Adrenal gland (tissue), 12 donors: Measurements from ENCODE around the gene ADCY5. TPM values are rescaled to one million over a fixed set of nuclear protein-coding genes. Genes with fewer than 3 reads are reported as not detected.

ENCODE experiments used
- DNase-seq, 7 donors: peaks; one replicate each; pipeline ENCODE4 v3.0.0-alpha.2; 2019 to 2020
- H3K27ac ChIP-seq, 5 donors: fragments of 200-600 bp; sonication (generic) in 4 of 5; 1 replicate in 3 of 5; 2 replicates in 2 of 5; pipeline versions ENCODE4 v1.5.1 to v1.8.0; 2016 to 2020; ENCODE audit warnings: mild to moderate bottlenecking in 1 of 5
- H3K27me3 ChIP-seq: fragments of 200-600 bp; 2 replicates; pipeline ENCODE4 v1.8.0; 2021
- H3K36me3 ChIP-seq, 2 donors: fragments of 200-600 bp; replicated peaks in 1 of 2; 1 replicate in 1 of 2; 2 replicates in 1 of 2; pipeline versions ENCODE4 v1.5.1 to v1.8.0; 2018 to 2022
- H3K4me1 ChIP-seq, 2 donors: fragments of 200-600 bp; replicated peaks in 1 of 2; 1 replicate in 1 of 2; 2 replicates in 1 of 2; pipeline versions ENCODE4 v1.5.1 to v1.8.0; 2018 to 2021
- H3K4me3 ChIP-seq, 4 donors: fragments of 200-600 bp; sonication (generic) in 3 of 4; one replicate each; pipeline ENCODE4 v1.5.1; 2016 to 2018
- H3K9me3 ChIP-seq, 3 donors: fragments of 200-600 bp; sonication (generic) in 1 of 3; replicated peaks in 1 of 3; 1 replicate in 2 of 3; 2 replicates in 1 of 3; pipeline versions ENCODE4 v1.5.1 to v1.8.0; 2016 to 2021
- CTCF ChIP-seq, 6 experiments: fragments of 450-650 bp in 4 of 6; fragments of 200-600 bp in 2 of 6; sonication (generic) in 1 of 6; IDR thresholded peaks; 1 replicate in 5 of 6; 2 replicates in 1 of 6; pipeline versions ENCODE4 v1.5.1 to v1.8.0; 2016 to 2021; ENCODE audit warnings: antibody characterized with exemption in 6 of 6, mild to moderate bottlenecking in 2 of 6, moderate library complexity in 1 of 6
- POLR2A ChIP-seq, 2 donors: fragments of 450-650 bp; IDR thresholded peaks; one replicate each; pipeline ENCODE4 v1.6.1; 2017; ENCODE audit warnings: antibody characterized with exemption in 2 of 2, mild to moderate bottlenecking in 2 of 2, moderate library complexity in 1 of 2
- WGBS, 4 donors: extraction: QIAGEN DNeasy Blood & Tissue Kit in 2 of 4; methylation state at CpG; one replicate each; pipeline versions ENCODE4 v1.1.5 to v1.1.7; 2013 to 2017; 5-methylcytosine and 5-hydroxymethylcytosine counted together
- intact Hi-C, 2 donors: fragments of 100-400 bp; cut with DNase I; formaldehyde crosslinking; loops; one replicate each; pipeline versions ENCODE4 v1.14.1 to v1.15.0; 2022 to 2023
- polyA plus RNA-seq, 3 donors: library from polyadenylated mRNA; stranded (reverse); fragments of 200-250 nt in 2 of 3; fragments of 350-450 nt in 1 of 3; fragmentation: Illumina TruSeq in 1 of 3; extraction: RNeasy Lipid Tissue Mini Kit (QIAGEN cat#74804) in 1 of 3; gene quantifications; one replicate each; pipeline ENCODE4 v1.2.3, GENCODE V29; 2013 to 2014
- total RNA-seq, 9 donors: library from RNA; depleted of rRNA in 4 of 9; stranded (reverse); fragments of >200 nt in 4 of 9; fragments of 120-200 nt in 1 of 9; fragmentation: NEBNext Ultra II Directional in 1 of 9; extraction: Animal tissue kit (Norgen Biotek cat#: 25700) in 1 of 9; gene quantifications; one replicate each; pipeline versions ENCODE4 v1.1.0 to v1.2.4, GENCODE V29; 2013 to 2023
- donor health status: healthy with polysubstance abuse.
- donor health status: Bipolar disorder and iron deficiency.
- donor health status: DM: yes; HTN: yes; CAD: no.
- donor health status: DM: no; HTN: no; CAD: no.
- donor health status: DM: no; HTN: no; CAD: no.
- donor health status: DM: yes; HTN: yes; CAD: no.

Gene ADCY5
- total and polyA plus RNA-seq, 12 donors: 1.2 to 12.4 (median 4.4) TPM

- no peak for DNase-seq
- H3K36me3 ChIP-seq: no peaks in the 10 kb centered on the region
- 70 to 82% (median 73%) methylated on average over 11 to 12 of the region's 12 CpGs for WGBS, 4 donors
- TF ChIP-seq POLR2A (IDR thresholded peaks at IDR 0.05): no peak
- TF ChIP-seq CTCF (IDR thresholded peaks at IDR 0.05): no peak
- H3K9me3 ChIP-seq: no peaks in the 10 kb centered on the region
- H3K4me1 ChIP-seq: peaks cover 8 to 10% of the 10 kb centered on the region in 2 donors
- no peak overlapping the region for H3K27ac ChIP-seq
- H3K4me3 ChIP-seq: no peak overlapping the region
- intact Hi-C loops: loop anchor here (2.0 to 10.0 kb wide), 3 partner anchors 120 to 227 kb away; partner anchors contain the start of gene ADCY5 (in 1 of the 2)
- H3K27me3 ChIP-seq: peaks cover 3% of the 10 kb centered on the region
Measured at GRCh38 chr3:123327480-123327879, 121.4 kb downstream of the ADCY5 start.

GRCh38 chr3:123326531-123326930 lies 122.4 kb downstream of the ADCY5 start:
- Histone ChIP-seq H3K27ac (no peak overlapping the region), H3K36me3 (no peaks in the 10 kb centered on the region), H3K9me3 (no peaks in the 10 kb centered on the region), H3K4me1 (peaks cover 8 to 10% of the 10 kb centered on the region in 2 donors), H3K27me3 (peaks cover 3% of the 10 kb centered on the region), H3K4me3 (no peak overlapping the region)
- intact Hi-C loops: loop anchor here (2.0 to 10.0 kb wide), 3 partner anchors 121 to 228 kb away; partner anchors contain the start of gene ADCY5 (in 1 of the 2)
- no peak for DNase-seq
- no peak for TF ChIP-seq POLR2A (IDR thresholded peaks at IDR 0.05)
- TF ChIP-seq CTCF (IDR thresholded peaks at IDR 0.05): no peak
- 77 to 87% (median 78%) methylated on average over 4 to 6 of the region's 6 CpGs for WGBS, 4 donors

GRCh38 chr3:123325766-123326256 lies 123.1 kb downstream of the ADCY5 start:
- peaks cover 8 to 10% of the 10 kb centered on the region in 2 donors for H3K4me1 ChIP-seq
- no peaks in the 10 kb centered on the region for H3K9me3 ChIP-seq
- H3K4me3 ChIP-seq: no peak overlapping the region
- peaks cover 3% of the 10 kb centered on the region for H3K27me3 ChIP-seq
- 79 to 97% (median 91%) methylated on average over 4 to 8 of the region's 8 CpGs for WGBS, 4 donors
- intact Hi-C loops: loop anchor here (2.0 to 10.0 kb wide), 3 partner anchors 121 to 229 kb away; partner anchors contain the start of gene ADCY5 (in 1 of the 2)
- DNase-seq: no peak
- no peak for TF ChIP-seq CTCF (IDR thresholded peaks at IDR 0.05)
- TF ChIP-seq POLR2A (IDR thresholded peaks at IDR 0.05): no peak
- no peaks in the 10 kb centered on the region for H3K36me3 ChIP-seq
- H3K27ac ChIP-seq: no peak overlapping the region

- Histone ChIP-seq H3K27ac (no peak overlapping the region), H3K9me3 (no peaks in the 10 kb centered on the region), H3K36me3 (no peaks in the 10 kb centered on the region), H3K4me3 (no peak overlapping the region), H3K4me1 (peaks cover 4 to 6% of the 10 kb centered on the region in 2 donors), H3K27me3 (peaks cover 3% of the 10 kb centered on the region)
- intact Hi-C loops: loop anchor here (5.0 to 10.0 kb wide), 2 partner anchors 122 to 230 kb away; partner anchors contain the start of gene ADCY5 (in 1 of the 2)
- no peak for TF ChIP-seq CTCF (IDR thresholded peaks at IDR 0.05)
- no peak for TF ChIP-seq POLR2A (IDR thresholded peaks at IDR 0.05)
- DNase-seq: no peak
- 89 to 96% (median 92%) methylated on average over 11 to 15 of the region's 15 CpGs for WGBS, 4 donors
Measured at GRCh38 chr3:123324880-123325765, 123.8 kb downstream of the ADCY5 start.
